Erythroblast (primary cell): ENCODE measurements around the gene MMP8.

Experiments used
- GATA1 ChIP-seq: IDR thresholded peaks from 2 replicates; pipeline ENCODE4 v1.6.1; 2011; ENCODE audit warnings: low read depth, mild to moderate bottlenecking, control low read depth, low read length, moderate library complexity
- POLR2A ChIP-seq: IDR thresholded peaks from 2 replicates; pipeline ENCODE4 v1.6.1; 2011; ENCODE audit warnings: mild to moderate bottlenecking, low read length

GRCh38 chr11:102685754-102686153, 39.0 kb downstream of the MMP8 start:
- no peak for TF ChIP-seq POLR2A
- no peak for TF ChIP-seq GATA1
